VCaP (cell line): Measurements from ENCODE around the gene HSPA1A.
A peak's percentile ranks its signal among the peaks of the same experiment; 100 is the strongest.
"Not testable (repeated sequence)": the region's sequence is repeated elsewhere in the genome, so short reads cannot be mapped to it uniquely, and the experiment has no call there.

ENCODE experiments used
- H3K27ac ChIP-seq: fragments of 450-650 bp; 2 replicates; pipeline ENCODE4 v1.5.1; 2017
- CTCF ChIP-seq: fragments of 450-650 bp; conservative IDR thresholded peaks from 2 replicates; pipeline ENCODE4 v1.5.1; 2017; ENCODE audit warnings: mild to moderate bottlenecking, moderate library complexity

The HSPA1A gene

GRCh38 chr6:31794866-31795615 is 20.3 kb upstream of the HSPA1A start:
- no peak for TF ChIP-seq CTCF

GRCh38 chr6:31795616-31796298 is 19.6 kb upstream of the HSPA1A start, which contains the start of gene VARS1:
Gene VARS1 (minus strand): TSS chr6:31795752. CDS start chr6:31795217, 535 bp downstream.
- peak; percentile 90 for TF ChIP-seq CTCF
- peak within 1 kb of the TSS; percentile 96 for H3K27ac ChIP-seq

More at GRCh38 chr6:31794866-31795615, 20.3 kb upstream of the HSPA1A start:
- H3K27ac ChIP-seq: peak overlapping the region; percentile 96

GRCh38 chr6:31796993-31797385 is 18.4 kb upstream of the HSPA1A start:
- no peak for TF ChIP-seq CTCF
- H3K27ac ChIP-seq: no peak overlapping the region

GRCh38 chr6:31797588-31797987 is 17.8 kb upstream of the HSPA1A start:
- H3K27ac ChIP-seq: no peak overlapping the region
- TF ChIP-seq CTCF: no peak

- no peak overlapping the region for H3K27ac ChIP-seq
- no peak for TF ChIP-seq CTCF
Observed at GRCh38 chr6:31799781-31800180, 15.6 kb upstream of the HSPA1A start.

- not testable (repeated sequence) for H3K27ac ChIP-seq
Observed at GRCh38 chr6:31801031-31801927, 14.1 kb upstream of the HSPA1A start.

- no peak for TF ChIP-seq CTCF
- H3K27ac ChIP-seq: peak overlapping the region; percentile 83
Observed at GRCh38 chr6:31805939-31806469, 9.3 kb upstream of the HSPA1A start.
